H1 (cell line): Measurements from ENCODE around the gene ILDR2. TPM values are rescaled to one million over a fixed set of nuclear protein-coding genes. Genes with fewer than 3 reads are reported as not detected.

ENCODE experiments used
- CTCF ChIA-PET: fragments of 300-600 bp; sonication (Branson Sonifier 250); formaldehyde crosslinking; loops from one replicate; lab custom pipeline; 2021; ENCODE audit not compliant: partially characterized antibody; lab: Charles Lee
- POLR2A ChIA-PET: fragments of 300-600 bp; sonication (Branson Sonifier 250); formaldehyde crosslinking; loops from one replicate; lab custom pipeline; 2021; ENCODE audit warnings: inconsistent platforms; ENCODE audit not compliant: partially characterized antibody; lab: Charles Lee
- DNase-seq, 2 experiments: peaks; one replicate each; pipeline versions ENCODE4 v3.0.0 to v3.0.0-alpha.2; 2010 to 2022; ENCODE audit warnings: low spot score in 2 of 2, low read depth in 1 of 2, mixed read lengths in 1 of 2
- FAIRE-seq: peaks from 2 replicates; lab custom pipeline; 2011; peaks lifted over from hg19 to GRCh38; lab: Jason Lieb, UNC
- H2AFZ ChIP-seq: 2 replicates; pipeline ENCODE4 v1.8.1; 2012; ENCODE audit warnings: low read length, inconsistent platforms
- H2AK5ac ChIP-seq: 2 replicates; pipeline ENCODE4 v1.6.1; 2013; ENCODE audit warnings: low read depth, low read length
- H2BK120ac ChIP-seq: replicated peaks from 2 replicates; pipeline ENCODE3; 2013; ENCODE audit warnings: low read depth, low read length, inconsistent platforms
- H2BK12ac ChIP-seq: 2 replicates; pipeline ENCODE4 v1.6.1; 2013; ENCODE audit warnings: low read depth, low read length
- H2BK15ac ChIP-seq: 2 replicates; pipeline ENCODE4 v1.6.1; 2013; ENCODE audit warnings: low read length
- H2BK20ac ChIP-seq: 2 replicates; pipeline ENCODE4 v1.6.1; 2013; ENCODE audit warnings: low read length
- H2BK5ac ChIP-seq: 2 replicates; pipeline ENCODE4 v1.6.1; 2013; ENCODE audit warnings: low read depth, low read length
- H3K14ac ChIP-seq: 2 replicates; pipeline ENCODE4 v1.6.1; 2013; ENCODE audit warnings: inconsistent platforms; ENCODE audit not compliant: insufficient read length
- H3K18ac ChIP-seq: 2 replicates; pipeline ENCODE4 v1.6.1; 2013; ENCODE audit warnings: low read length; ENCODE audit errors: extremely low read depth
- H3K23ac ChIP-seq: 2 replicates; pipeline ENCODE4 v1.6.1; 2013; ENCODE audit warnings: inconsistent platforms; ENCODE audit not compliant: insufficient read length
- H3K23me2 ChIP-seq: 2 replicates; pipeline ENCODE4 v1.6.1; 2013; ENCODE audit warnings: low read depth, low read length
- H3K27ac ChIP-seq: 2 replicates; pipeline ENCODE4 v1.6.1; 2011; ENCODE audit warnings: low read depth, low read length, inconsistent platforms
- H3K27me3 ChIP-seq, 4 experiments: replicated peaks in 1 of 4; 1 replicate in 1 of 4; 2 replicates in 3 of 4; pipeline versions ENCODE4 v1.6.1 to v1.8.1; 2011 to 2013; ENCODE audit warnings: low read length in 3 of 4, mild to moderate bottlenecking in 3 of 4, inconsistent platforms in 2 of 4, mixed read lengths in 2 of 4, moderate library complexity in 1 of 4; ENCODE audit not compliant: control insufficient read depth in 3 of 4, insufficient read depth in 3 of 4; ENCODE audit errors: extremely low read depth in 1 of 4
- H3K36me3 ChIP-seq, 4 experiments: 2 replicates each; pipeline versions ENCODE4 v1.6.1 to v1.8.1; 2011 to 2013; ENCODE audit warnings: mild to moderate bottlenecking in 4 of 4, low read length in 3 of 4, moderate library complexity in 2 of 4, control low read depth in 1 of 4, inconsistent platforms in 1 of 4; ENCODE audit not compliant: insufficient read depth in 4 of 4, control insufficient read depth in 2 of 4
- H3K4ac ChIP-seq: replicated peaks from 2 replicates; pipeline ENCODE3; 2013; ENCODE audit warnings: low read length, low read depth, mixed read lengths, inconsistent platforms; ENCODE audit not compliant: insufficient read length
- H3K4me1 ChIP-seq, 4 experiments: replicated peaks in 1 of 4; 1 replicate in 1 of 4; 2 replicates in 3 of 4; pipeline versions ENCODE4 v1.6.1 to v1.8.1; 2011 to 2013; ENCODE audit warnings: low read length in 3 of 4, inconsistent platforms in 2 of 4, mixed read lengths in 1 of 4; ENCODE audit not compliant: insufficient read depth in 4 of 4, control insufficient read depth in 3 of 4
- H3K4me2 ChIP-seq, 2 experiments: 2 replicates each; pipeline versions ENCODE4 v1.6.1 to v1.8.1; 2011 to 2013; ENCODE audit warnings: low read depth in 2 of 2, low read length in 2 of 2, control low read depth in 1 of 2, inconsistent platforms in 1 of 2, mild to moderate bottlenecking in 1 of 2; ENCODE audit not compliant: insufficient read depth in 1 of 2
- H3K4me3 ChIP-seq, 4 experiments: fragments of 200-600, 300-600 bp in 1 of 4; sonication (generic), shearing (Covaris generic), sonication (Bioruptor Twin) in 1 of 4; 2 replicates each; pipeline versions ENCODE4 v1.5.1 to v1.8.1; 2011 to 2016; ENCODE audit warnings: low read length in 4 of 4, low read depth in 3 of 4, control low read depth in 2 of 4, inconsistent platforms in 2 of 4, mild to moderate bottlenecking in 2 of 4, mixed read lengths in 1 of 4, moderate library complexity in 1 of 4; ENCODE audit not compliant: insufficient read depth in 2 of 4; ENCODE audit errors: extremely low read depth in 1 of 4
- H3K56ac ChIP-seq: replicated peaks from 2 replicates; pipeline ENCODE3; 2013; ENCODE audit warnings: low read depth, mild to moderate bottlenecking, mixed read lengths, low read length, inconsistent platforms; ENCODE audit not compliant: insufficient read length
- H3K79me1 ChIP-seq: 2 replicates; pipeline ENCODE4 v1.6.1; 2013; ENCODE audit warnings: low read depth, low read length, control low read depth
- H3K79me2 ChIP-seq, 2 experiments: 2 replicates each; pipeline versions ENCODE4 v1.6.1 to v1.8.1; 2012 to 2013; ENCODE audit warnings: low read length in 2 of 2, mild to moderate bottlenecking in 2 of 2, inconsistent platforms in 1 of 2; ENCODE audit not compliant: insufficient read depth in 2 of 2, control insufficient read depth in 1 of 2
- H3K9ac ChIP-seq, 4 experiments: replicated peaks in 1 of 4; 1 replicate in 1 of 4; 2 replicates in 3 of 4; pipeline versions ENCODE4 v1.6.1 to v1.8.1; 2011 to 2013; ENCODE audit warnings: low read depth in 3 of 4, low read length in 3 of 4, control low read depth in 2 of 4, mild to moderate bottlenecking in 2 of 4, moderate library complexity in 2 of 4, inconsistent platforms in 1 of 4; ENCODE audit errors: extremely low read depth in 1 of 4
- H3K9me3 ChIP-seq, 2 experiments: 2 replicates each; pipeline versions ENCODE4 v1.6.1 to v1.8.1; 2012 to 2013; ENCODE audit warnings: mild to moderate bottlenecking in 2 of 2, moderate library complexity in 2 of 2, control low read depth in 1 of 2, inconsistent platforms in 1 of 2, low read depth in 1 of 2, low read length in 1 of 2, mixed read lengths in 1 of 2; ENCODE audit not compliant: insufficient read depth in 2 of 2
- H4K20me1 ChIP-seq, 2 experiments: replicated peaks in 1 of 2; 2 replicates each; pipeline versions ENCODE3 to v1.8.1; 2011 to 2013; ENCODE audit warnings: inconsistent platforms in 2 of 2, low read length in 2 of 2, mild to moderate bottlenecking in 1 of 2; ENCODE audit not compliant: insufficient read depth in 2 of 2, control insufficient read depth in 1 of 2
- H4K5ac ChIP-seq: 2 replicates; pipeline ENCODE4 v1.6.1; 2013; ENCODE audit warnings: low read length, low read depth, mixed read lengths, inconsistent platforms; ENCODE audit not compliant: insufficient read length
- H4K8ac ChIP-seq: 2 replicates; pipeline ENCODE4 v1.8.0; 2013; ENCODE audit warnings: mild to moderate bottlenecking, moderate library complexity, low read length, inconsistent platforms; ENCODE audit not compliant: insufficient read depth; ENCODE audit errors: extremely low read depth
- H4K91ac ChIP-seq: replicated peaks from 2 replicates; pipeline ENCODE3; 2013; ENCODE audit warnings: low read length, mixed read lengths, inconsistent platforms; ENCODE audit not compliant: insufficient read length
- CEBPB ChIP-seq: IDR thresholded peaks from 2 replicates; pipeline ENCODE4 v1.6.1; 2012; ENCODE audit warnings: low read depth, low read length
- KDM5A ChIP-seq: fragments of 200-600 bp; IDR thresholded peaks from 2 replicates; pipeline ENCODE4 v1.7.1; 2012; ENCODE audit warnings: mild to moderate bottlenecking, low read length, inconsistent platforms, mixed read lengths
- POLR2A ChIP-seq, 2 experiments: IDR thresholded peaks; 1 replicate in 1 of 2; 2 replicates in 1 of 2; pipeline ENCODE4 v1.6.1; 2011; ENCODE audit warnings: low read depth in 2 of 2, low read length in 2 of 2, mild to moderate bottlenecking in 2 of 2; ENCODE audit errors: control extremely low read depth in 1 of 2
- POU5F1 ChIP-seq: IDR thresholded peaks from 2 replicates; pipeline ENCODE4 v1.6.1; 2011; ENCODE audit warnings: low read depth, mild to moderate bottlenecking, low read length, moderate library complexity
- RFX5 ChIP-seq: IDR thresholded peaks from 2 replicates; pipeline ENCODE4 v1.6.1; 2011; ENCODE audit warnings: low read depth, low read length, improper control_type of control experiment, borderline replicate concordance
- SIN3A ChIP-seq, 2 experiments: IDR thresholded peaks in 1 of 2; conservative IDR thresholded peaks in 1 of 2; 2 replicates each; pipeline ENCODE4 v1.6.1; 2011 to 2012; ENCODE audit warnings: low read length in 2 of 2, improper control_type of control experiment in 1 of 2, low read depth in 1 of 2, mild to moderate bottlenecking in 1 of 2
- SP2 ChIP-seq: IDR thresholded peaks from 2 replicates; pipeline ENCODE4 v1.6.1; 2012; ENCODE audit warnings: mild to moderate bottlenecking, low read length, inconsistent platforms
- TAF1 ChIP-seq: IDR thresholded peaks from 2 replicates; pipeline ENCODE4 v1.6.1; 2011; ENCODE audit warnings: mild to moderate bottlenecking, low read depth, low read length
- TCF12 ChIP-seq: IDR thresholded peaks from 2 replicates; pipeline ENCODE4 v1.6.1; 2011; ENCODE audit warnings: low read depth, mild to moderate bottlenecking, low read length
- WGBS, 2 experiments: shearing (Covaris generic) in 1 of 2; methylation state at CpG; one replicate each; pipeline versions ENCODE4 v1.1.6 to v1.1.7; 2013 to 2015; ENCODE audit warnings: low lambda C conversion rate in 2 of 2, mixed read lengths in 2 of 2, inconsistent platforms in 1 of 2, low coverage in 1 of 2, missing lambda C conversion rate in 1 of 2; ENCODE audit not compliant: insufficient replicate concordance in 2 of 2, insufficient coverage in 1 of 2, insufficient read length in 1 of 2; ENCODE audit errors: extremely low coverage in 1 of 2, missing lambda C conversion rate in 1 of 2; 5-methylcytosine and 5-hydroxymethylcytosine counted together
- polyA plus RNA-seq, 7 experiments: library from polyadenylated mRNA; depleted of rRNA in 3 of 7; stranded (reverse) in 5 of 7; unstranded in 2 of 7; fragments of >200 nt in 5 of 7; fragments of 200-250 nt in 2 of 7; gene quantifications; 1 replicate in 5 of 7; 2 replicates in 1 of 7; 4 replicates in 1 of 7; pipeline versions ENCODE4 v1.2.1 to v1.2.3, GENCODE V29; 2011 to 2013; ENCODE audit warnings: missing spikeins in 2 of 7, mixed read lengths in 2 of 7
- total RNA-seq: library from RNA; stranded (reverse); fragmentation: NEBNext Ultra II Directional; extraction: Animal tissue kit (Norgen Biotek cat#: 25700); gene quantifications from 2 replicates; pipeline ENCODE4 v1.2.1, GENCODE V29; 2021

ILDR2 gene
- total and polyA plus RNA-seq, 2 of the 8 experiments (the other 6 are each of a cell fraction or from before 2014, with no cell fraction given) = 0.85 to 0.86 TPM

DNA sequence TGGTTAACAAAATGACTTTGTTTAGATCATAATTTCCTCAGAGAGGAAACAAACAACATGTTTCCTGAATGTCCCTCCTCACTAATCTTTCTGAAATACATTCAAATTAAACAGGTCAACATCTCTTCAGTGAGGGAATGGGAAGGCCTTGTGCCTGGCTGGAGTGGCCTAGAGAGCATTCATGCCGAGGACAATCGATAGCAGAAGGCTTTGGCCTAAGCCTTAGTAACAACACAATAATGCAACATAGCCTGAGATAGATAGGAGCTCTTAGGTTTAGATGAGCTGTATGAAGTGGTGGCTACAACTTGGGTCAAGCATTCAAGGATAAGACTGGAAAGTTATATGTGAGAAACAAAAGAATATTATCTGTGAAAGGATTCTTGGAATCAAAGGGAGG lies 37.4 kb downstream of the ILDR2 start:
- DNase-seq = no peak
- no peak overlapping the region for H2BK20ac ChIP-seq
- no peak overlapping the region for H2BK120ac ChIP-seq
- no peak overlapping the region for H2BK12ac ChIP-seq
- H3K4ac ChIP-seq = no peak overlapping the region
- no peak for FAIRE-seq
- H3K4me1 ChIP-seq = peaks cover 0 to 4% (median 1%) of the 10 kb centered on the region in 4 experiments; a peak in 3 of 7 replicates
- no peaks in the 10 kb centered on the region for H3K79me2 ChIP-seq
- no peak overlapping the region for H3K4me2 ChIP-seq
- H2AFZ ChIP-seq = no peak overlapping the region
- TF ChIP-seq POLR2A (IDR thresholded peaks at IDR 0.05; ENCODE audit: control extremely low read depth in 1 of 2, low read depth in 2 of 2, low read length in 2 of 2) (no peak), KDM5A (no peak), SP2 (no peak), POU5F1 (no peak), SIN3A (conservative IDR thresholded peaks at IDR 0.05 in 1 of 2, IDR thresholded peaks at IDR 0.05 in 1 of 2; ENCODE audit: low read depth in 1 of 2, low read length in 2 of 2) (no peak), RFX5 (no peak), TAF1 (no peak), TCF12 (no peak), CEBPB (no peak)
- H3K4me3 ChIP-seq = no peak overlapping the region
- no peaks in the 10 kb centered on the region for H3K23me2 ChIP-seq
- no peaks in the 10 kb centered on the region for H3K36me3 ChIP-seq
- no peak overlapping the region for H3K14ac ChIP-seq
- H3K9me3 ChIP-seq = no peaks in the 10 kb centered on the region
- H3K18ac ChIP-seq = no peak overlapping the region
- H2AK5ac ChIP-seq = no peak overlapping the region
- H4K91ac ChIP-seq = no peak overlapping the region
- no peak overlapping the region for H3K9ac ChIP-seq
- no peak overlapping the region for H3K27ac ChIP-seq
- WGBS, 2 experiments = 89% methylated on average over 2 of the region's 2 CpGs; no CpG with 5 or more reads in 1 of the 2 experiments
- H4K20me1 ChIP-seq = no peaks in the 10 kb centered on the region
- CTCF ChIA-PET = interaction anchor here (2.0 kb wide), 1 partner anchor 121 kb away, joined by 9 read pairs; no protein-coding TSS in a partner anchor
- no peaks in the 10 kb centered on the region for H3K27me3 ChIP-seq
- H3K79me1 ChIP-seq = no peaks in the 10 kb centered on the region
- POLR2A ChIA-PET = no interaction called here
- H2BK15ac ChIP-seq = no peak overlapping the region
- H3K23ac ChIP-seq = no peak overlapping the region
- no peak overlapping the region for H4K8ac ChIP-seq
- H3K56ac ChIP-seq = no peak overlapping the region
- no peak overlapping the region for H2BK5ac ChIP-seq
- no peak overlapping the region for H4K5ac ChIP-seq
